HEK293 (cell line): Measurements from ENCODE around the gene MVP.

Source experiments
- CTCF ChIP-seq: fragments of 450-650 bp; formaldehyde crosslinking; IDR thresholded peaks from 2 replicates; pipeline ENCODE4 v1.5.1; 2016; ENCODE audit warnings: missing biosample characterization, missing genetic modification characterization
- MYNN ChIP-seq: fragments of 450-650 bp; formaldehyde crosslinking; IDR thresholded peaks from 2 replicates; pipeline ENCODE4 v1.5.1; 2016; ENCODE audit warnings: missing biosample characterization, missing genetic modification characterization, borderline replicate concordance
- YY1 ChIP-seq: fragments of 450-650 bp; formaldehyde crosslinking; IDR thresholded peaks from 2 replicates; pipeline ENCODE4 v1.5.1; 2018; ENCODE audit warnings: missing biosample characterization, missing genetic modification characterization
- ZNF24 ChIP-seq: fragments of 450-650 bp; formaldehyde crosslinking; IDR thresholded peaks from 2 replicates; pipeline ENCODE4 v1.5.1; 2016; ENCODE audit warnings: missing biosample characterization, missing genetic modification characterization
- ZNF423 ChIP-seq: fragments of 450-650 bp; formaldehyde crosslinking; IDR thresholded peaks from 2 replicates; pipeline ENCODE4 v1.5.1; 2016; ENCODE audit warnings: missing biosample characterization, missing genetic modification characterization
- ZNF473 ChIP-seq: fragments of 450-650 bp; formaldehyde crosslinking; IDR thresholded peaks from 2 replicates; pipeline ENCODE4 v1.5.1; 2017; ENCODE audit warnings: missing biosample characterization, missing genetic modification characterization
- TF ChIP-seq, protein P1 (sequence below): fragments of 450-650 bp; IDR thresholded peaks from 2 replicates; pipeline ENCODE4 v1.5.1; 2018; ENCODE audit warnings: missing biosample characterization, missing genetic modification characterization

GRCh38 chr16:29842732-29843346 is 22.6 kb downstream of the MVP start:
- no peak for TF ChIP-seq MYNN (tag by site-specific recombination)
- TF ChIP-seq ZNF24 (tag by site-specific recombination): no peak
- TF ChIP-seq ZNF473: no peak
- TF ChIP-seq, protein P1, sequence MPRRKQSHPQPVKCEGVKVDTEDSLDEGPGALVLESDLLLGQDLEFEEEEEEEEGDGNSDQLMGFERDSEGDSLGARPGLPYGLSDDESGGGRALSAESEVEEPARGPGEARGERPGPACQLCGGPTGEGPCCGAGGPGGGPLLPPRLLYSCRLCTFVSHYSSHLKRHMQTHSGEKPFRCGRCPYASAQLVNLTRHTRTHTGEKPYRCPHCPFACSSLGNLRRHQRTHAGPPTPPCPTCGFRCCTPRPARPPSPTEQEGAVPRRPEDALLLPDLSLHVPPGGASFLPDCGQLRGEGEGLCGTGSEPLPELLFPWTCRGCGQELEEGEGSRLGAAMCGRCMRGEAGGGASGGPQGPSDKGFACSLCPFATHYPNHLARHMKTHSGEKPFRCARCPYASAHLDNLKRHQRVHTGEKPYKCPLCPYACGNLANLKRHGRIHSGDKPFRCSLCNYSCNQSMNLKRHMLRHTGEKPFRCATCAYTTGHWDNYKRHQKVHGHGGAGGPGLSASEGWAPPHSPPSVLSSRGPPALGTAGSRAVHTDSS: no peak
- TF ChIP-seq CTCF (tag by site-specific recombination): peak; percentile 49; the same call in 1 of the 2 replicates
- no peak for TF ChIP-seq YY1 (tag by site-specific recombination)
- TF ChIP-seq ZNF423 (tag by site-specific recombination): no peak
